HAP-1 (cell line): ENCODE measurements around the gene RPAP2.

ENCODE experiments used
- DNase-seq, 2 experiments: peaks; one replicate each; pipeline ENCODE4 v3.0.0-alpha.2; 2016 to 2020; ENCODE audit warnings: low spot score in 2 of 2
- H3K27me3 ChIP-seq: fragments of 250-450 bp; sonication (Bioruptor Pico); 2 replicates; pipeline ENCODE4 v1.5.1; 2020; ENCODE audit warnings: low read depth, mild to moderate bottlenecking, moderate library complexity
- H3K36me3 ChIP-seq: fragments of 250-450 bp; sonication (Bioruptor Pico); replicated peaks from 2 replicates; pipeline ENCODE4 v1.5.1; 2020; ENCODE audit warnings: mild to moderate bottlenecking
- H3K4me1 ChIP-seq: fragments of 250-450 bp; sonication (Bioruptor Pico); 2 replicates; pipeline ENCODE4 v1.5.1; 2020; ENCODE audit warnings: mild to moderate bottlenecking
- H3K4me3 ChIP-seq: fragments of 250-450 bp; sonication (Bioruptor Pico); 2 replicates; pipeline ENCODE4 v1.5.1; 2020; ENCODE audit warnings: mild to moderate bottlenecking, moderate library complexity
- H3K9me3 ChIP-seq: fragments of 250-450 bp; sonication (Bioruptor Pico); 2 replicates; pipeline ENCODE4 v1.5.1; 2020; ENCODE audit warnings: mild to moderate bottlenecking, moderate library complexity
- in situ Hi-C: fragments of 300-500 bp; cut with MboI; formaldehyde crosslinking; loops from 3 replicates; pipeline ENCODE4 v1.14.3; 2020; ENCODE audit warnings: low sequenced_read_pairs, inconsistent platforms, mixed read lengths

RPAP2 gene

DNA sequence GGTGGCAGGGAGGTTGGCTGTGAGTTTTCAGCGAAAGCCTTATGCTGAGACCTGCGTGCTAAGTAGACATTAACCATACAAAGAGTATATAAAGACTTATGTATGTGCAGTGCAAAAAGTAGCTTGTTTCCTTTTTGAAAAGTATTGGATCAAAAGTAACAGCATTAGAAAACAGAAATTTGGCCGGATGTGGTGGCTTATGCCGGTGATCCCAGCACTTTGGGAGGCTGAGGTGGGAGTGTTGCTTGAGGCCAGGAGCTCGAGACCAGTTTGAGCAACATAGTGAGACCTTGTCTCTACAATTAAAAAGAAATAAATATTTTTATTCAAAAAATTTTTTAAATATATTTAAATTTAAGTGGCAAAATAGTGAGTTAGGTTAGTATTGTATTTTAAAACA, 2.2 kb downstream of the RPAP2 start:
- Histone ChIP-seq H3K9me3 (no peaks in the 10 kb centered on the region), H3K36me3 (peaks cover 16% of the 10 kb centered on the region), H3K4me1 (peaks cover 19% of the 10 kb centered on the region), H3K27me3 (no peaks in the 10 kb centered on the region), H3K4me3 (peak overlapping the region; percentile 83; the same call in 1 of the 2 replicates)
- peak; percentile 44 to 52 for DNase-seq
- in situ Hi-C loops = loop anchor here (25.0 kb wide), 1 partner anchor 311 kb away; no protein-coding TSS in a partner anchor

DNA sequence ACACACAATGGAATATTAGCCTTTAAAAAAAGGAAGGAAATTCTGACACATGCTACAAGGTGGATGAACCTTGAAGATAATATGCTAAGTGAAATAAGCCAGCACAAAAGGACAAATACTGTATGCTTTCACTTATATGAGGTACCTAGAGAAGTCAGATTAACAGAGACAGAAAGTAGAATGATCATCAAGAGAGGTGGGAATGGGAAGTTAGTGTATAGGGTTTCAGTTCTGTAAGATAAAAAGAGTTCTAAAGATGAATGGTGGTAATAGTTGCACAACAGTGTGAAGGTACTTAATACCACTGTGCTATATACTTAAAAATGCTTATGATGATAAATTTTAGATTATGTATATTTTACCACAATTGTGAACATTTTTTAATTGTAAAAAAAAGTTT, 7.2 kb downstream of the RPAP2 start:
- Histone ChIP-seq H3K36me3 (peaks cover 14% of the 10 kb centered on the region), H3K4me3 (no peak overlapping the region), H3K9me3 (no peaks in the 10 kb centered on the region), H3K4me1 (peaks cover 10% of the 10 kb centered on the region), H3K27me3 (no peaks in the 10 kb centered on the region)
- no peak for DNase-seq
- in situ Hi-C loops = loop anchor here (25.0 kb wide), 1 partner anchor 306 kb away; no protein-coding TSS in a partner anchor

DNA sequence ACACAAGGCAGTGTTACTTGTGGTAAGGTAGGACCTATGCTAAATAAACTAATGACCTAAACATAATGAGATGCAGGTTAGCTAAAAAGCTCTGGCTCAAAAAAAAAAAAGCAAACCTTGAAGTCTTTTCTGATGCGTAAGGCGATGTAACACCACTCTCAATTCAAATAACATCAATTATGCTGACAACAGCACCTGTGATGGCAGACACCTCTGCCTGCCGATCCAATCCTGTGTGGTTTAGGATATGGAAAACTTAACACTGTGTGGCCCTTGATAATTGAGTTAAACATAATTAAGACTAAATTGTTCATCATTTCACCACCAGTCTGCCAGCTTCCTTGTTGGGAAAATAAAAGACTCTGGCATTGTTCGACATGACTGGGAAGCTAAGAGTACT, 9.1 kb downstream of the RPAP2 start:
- in situ Hi-C loops = loop anchor here (25.0 kb wide), 1 partner anchor 304 kb away; no protein-coding TSS in a partner anchor
- peaks cover 17% of the 10 kb centered on the region for H3K36me3 ChIP-seq
- no peak overlapping the region for H3K4me3 ChIP-seq

DNA sequence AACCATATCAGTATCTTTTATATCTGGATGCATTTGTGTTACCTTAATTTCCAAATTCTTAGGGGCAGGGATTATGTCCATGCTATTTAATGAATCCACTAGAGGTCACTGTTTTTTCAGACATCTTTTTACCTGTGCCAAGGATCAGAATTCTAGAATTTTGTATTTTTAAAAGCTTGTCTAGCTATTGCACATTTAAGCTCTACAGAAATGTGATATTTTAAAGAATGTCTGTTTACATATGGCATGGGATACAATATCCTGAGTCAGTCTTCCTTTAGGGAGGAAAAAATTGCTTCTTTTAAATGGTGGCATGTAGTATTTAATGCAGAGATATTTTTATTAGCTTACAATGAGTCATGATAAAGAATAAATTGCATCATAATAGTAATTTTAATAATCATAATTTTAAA, 11.3 kb downstream of the RPAP2 start:
- H3K27me3 ChIP-seq = no peaks in the 10 kb centered on the region
- H3K4me1 ChIP-seq = no peaks in the 10 kb centered on the region
- in situ Hi-C loops = loop anchor here (25.0 kb wide), 1 partner anchor 302 kb away; no protein-coding TSS in a partner anchor
- H3K9me3 ChIP-seq = no peaks in the 10 kb centered on the region
- peaks cover 9% of the 10 kb centered on the region for H3K36me3 ChIP-seq
- peak in 1 of 2 experiments; percentile 20 for DNase-seq
- H3K4me3 ChIP-seq = no peak overlapping the region

More for the DNA sequence above, 9.1 kb downstream of the RPAP2 start:
- Histone ChIP-seq H3K9me3 (no peaks in the 10 kb centered on the region), H3K4me1 (no peaks in the 10 kb centered on the region), H3K27me3 (no peaks in the 10 kb centered on the region)
- no peak for DNase-seq

DNA sequence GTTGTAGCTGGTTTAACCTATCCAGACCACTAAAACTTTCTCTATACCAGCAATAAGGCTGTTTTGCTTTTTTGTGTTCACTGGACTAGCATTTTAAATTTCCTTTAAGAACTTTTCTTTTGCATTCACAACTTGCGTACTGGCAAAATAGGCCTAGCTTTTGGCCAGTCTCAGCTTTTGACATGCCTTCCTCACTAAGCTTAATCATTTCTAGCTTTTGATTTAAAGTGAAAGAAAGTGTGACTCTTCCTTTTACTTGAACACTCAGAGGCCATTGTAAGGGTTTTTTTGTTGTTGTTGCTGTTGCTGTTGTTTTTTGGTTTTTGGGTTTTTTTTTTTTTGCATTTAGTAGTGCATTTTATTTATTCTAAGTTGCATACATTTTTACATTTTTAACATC, 15.2 kb downstream of the RPAP2 start:
- Histone ChIP-seq H3K4me3 (no peak overlapping the region), H3K27me3 (no peaks in the 10 kb centered on the region), H3K9me3 (no peaks in the 10 kb centered on the region), H3K36me3 (peaks cover 3% of the 10 kb centered on the region), H3K4me1 (no peaks in the 10 kb centered on the region)
- in situ Hi-C loops = loop anchor here (25.0 kb wide), 1 partner anchor 298 kb away; no protein-coding TSS in a partner anchor
- DNase-seq = no peak

DNA sequence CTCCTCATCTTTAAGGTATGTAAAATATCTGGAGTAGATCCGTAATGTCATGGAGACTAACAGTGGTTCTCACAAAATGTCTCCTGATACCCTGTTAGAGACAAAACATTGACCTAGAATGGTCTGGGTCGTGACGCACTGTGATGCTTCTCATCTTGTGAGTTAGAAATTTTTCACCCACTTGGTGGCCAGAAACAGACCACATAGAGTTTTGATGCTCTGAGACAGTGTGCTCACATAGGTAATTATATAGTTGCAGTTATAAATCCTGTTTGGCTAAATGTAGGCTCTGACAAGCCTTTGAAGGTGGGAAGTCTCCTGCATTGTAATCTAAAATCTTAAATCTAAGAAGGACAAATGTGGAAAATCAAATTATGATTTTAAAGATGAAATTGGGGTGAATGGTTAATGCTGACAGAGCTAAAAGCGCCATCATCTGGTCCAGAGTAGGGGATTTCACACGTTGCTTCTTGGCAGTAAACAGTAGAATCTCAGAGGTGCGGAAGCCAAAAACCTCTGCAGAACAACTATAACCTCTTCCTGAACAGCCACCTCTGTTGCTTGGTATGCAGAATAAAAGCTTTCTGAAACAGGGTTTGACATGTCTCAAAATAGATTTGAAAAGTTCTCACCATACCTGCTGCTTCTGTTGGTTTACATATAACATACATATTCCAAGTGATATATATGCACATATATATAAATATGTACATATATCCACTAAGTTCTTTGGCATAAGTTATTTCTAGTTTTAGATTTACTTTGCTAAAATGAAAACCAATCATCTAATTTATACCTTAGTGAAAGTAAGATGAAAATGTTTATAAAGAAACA, 17.1 kb downstream of the RPAP2 start:
- H3K27me3 ChIP-seq = no peaks in the 10 kb centered on the region
- H3K9me3 ChIP-seq = no peaks in the 10 kb centered on the region
- in situ Hi-C loops = loop anchor here (25.0 kb wide), 1 partner anchor 296 kb away; no protein-coding TSS in a partner anchor
- DNase-seq = no peak
- H3K4me1 ChIP-seq = no peaks in the 10 kb centered on the region
- peaks cover 3% of the 10 kb centered on the region for H3K36me3 ChIP-seq
- no peak overlapping the region for H3K4me3 ChIP-seq

DNA sequence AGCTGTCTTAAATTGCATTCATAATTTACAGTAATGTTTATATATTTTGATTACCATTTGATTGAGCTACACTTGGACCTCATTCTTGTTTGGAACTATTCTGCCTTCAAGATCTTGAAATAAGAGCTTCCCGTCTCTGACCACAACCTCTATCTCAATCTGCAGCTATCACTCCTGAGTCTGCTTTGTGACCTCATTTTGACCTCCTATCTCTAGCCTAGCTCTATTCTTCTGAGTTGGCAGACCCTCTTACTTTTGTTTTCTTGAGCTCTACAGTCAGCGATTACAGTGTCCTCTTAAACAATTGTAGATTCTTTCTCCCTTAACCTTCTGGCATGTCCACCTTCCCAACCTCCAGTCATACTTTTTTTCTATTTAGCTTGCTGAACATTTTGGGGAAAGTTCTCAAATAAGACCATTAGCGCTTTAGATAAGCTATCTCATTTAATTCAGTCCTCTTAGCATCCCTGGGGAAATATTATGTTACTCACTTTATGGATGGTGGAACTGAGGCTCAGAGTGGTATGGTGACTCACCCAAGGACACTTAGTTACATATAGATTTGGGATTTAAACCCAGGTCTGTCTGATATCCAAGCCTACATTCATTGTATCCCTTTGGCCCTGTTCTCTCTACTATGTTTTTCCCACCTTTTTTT, 19.1 kb downstream of the RPAP2 start:
- Histone ChIP-seq H3K27me3 (no peaks in the 10 kb centered on the region), H3K4me3 (no peak overlapping the region), H3K4me1 (no peaks in the 10 kb centered on the region), H3K36me3 (no peaks in the 10 kb centered on the region; the same call in none of the 2 replicates), H3K9me3 (no peaks in the 10 kb centered on the region)
- in situ Hi-C loops = loop anchor here (25.0 kb wide), 1 partner anchor 294 kb away; no protein-coding TSS in a partner anchor
- DNase-seq = no peak

DNA sequence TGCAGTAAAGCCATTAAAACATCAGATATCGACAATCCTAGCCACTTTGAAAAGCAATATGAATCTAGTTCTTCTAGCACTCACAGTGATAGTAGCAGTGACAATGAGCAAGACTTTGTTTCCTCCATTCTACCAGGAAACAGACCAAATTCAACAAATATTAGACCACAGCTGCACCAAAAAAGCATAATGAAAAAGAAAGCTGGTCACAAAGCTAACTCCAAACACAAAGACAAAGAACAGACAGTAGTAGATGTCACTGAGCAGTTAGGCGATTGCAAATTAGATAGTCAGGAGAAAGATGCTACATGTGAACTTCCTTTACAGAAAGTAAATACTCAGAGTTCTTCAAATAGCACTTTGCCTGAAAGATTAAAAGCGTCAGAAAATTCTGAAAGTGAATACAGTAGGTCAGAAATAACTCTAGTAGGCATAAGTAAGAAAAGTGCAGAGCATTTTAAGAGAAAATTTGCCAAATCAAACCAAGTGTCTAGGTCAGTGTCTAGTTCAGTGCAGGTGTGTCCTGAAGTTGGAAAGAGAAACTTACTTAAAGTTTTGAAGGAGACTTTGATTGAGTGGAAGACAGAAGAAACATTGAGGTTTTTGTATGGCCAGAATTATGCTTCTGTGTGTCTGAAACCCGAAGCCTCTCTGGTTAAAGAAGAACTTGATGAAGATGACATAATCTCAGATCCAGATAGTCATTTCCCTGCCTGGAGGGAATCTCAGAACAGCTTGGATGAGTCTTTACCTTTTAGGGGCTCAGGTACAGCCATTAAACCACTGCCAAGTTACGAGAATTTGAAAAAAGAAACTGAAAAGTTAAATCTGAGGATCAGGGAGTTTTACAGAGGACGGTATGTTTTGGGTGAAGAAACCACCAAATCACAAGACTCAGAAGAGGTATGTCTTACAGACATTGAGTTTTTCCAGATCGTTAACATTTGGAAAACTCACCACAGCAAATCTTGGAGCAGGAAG, 24.9 kb downstream of the RPAP2 start:
- Histone ChIP-seq H3K4me1 (no peaks in the 10 kb centered on the region), H3K36me3 (peaks cover 6% of the 10 kb centered on the region), H3K27me3 (no peaks in the 10 kb centered on the region), H3K9me3 (no peaks in the 10 kb centered on the region), H3K4me3 (no peak overlapping the region)
- in situ Hi-C loops = loop anchor here (25.0 kb wide), 1 partner anchor 289 kb away; no protein-coding TSS in a partner anchor
- no peak for DNase-seq

DNA sequence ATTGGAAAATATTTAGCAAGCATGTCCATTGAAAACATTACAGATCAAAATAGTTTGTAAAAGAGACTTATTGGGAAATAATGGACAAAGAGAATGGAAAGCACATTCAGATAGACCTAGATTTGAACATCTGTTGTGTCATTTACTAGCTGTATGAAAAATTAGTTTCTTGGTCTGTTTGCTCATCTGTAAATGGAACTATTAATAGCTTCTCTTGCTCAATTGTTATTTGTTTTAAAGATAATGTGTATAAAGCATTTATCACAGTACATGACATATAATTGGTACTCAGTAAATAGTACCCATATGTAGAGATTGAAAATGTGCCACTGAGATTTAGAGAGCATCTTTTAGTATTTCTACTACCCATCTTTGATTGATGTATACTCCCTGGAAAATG, 25.9 kb downstream of the RPAP2 start:
- no peak overlapping the region for H3K4me3 ChIP-seq
- no peaks in the 10 kb centered on the region for H3K9me3 ChIP-seq
- H3K27me3 ChIP-seq = no peaks in the 10 kb centered on the region
- no peak for DNase-seq
- in situ Hi-C loops = loop anchor here (25.0 kb wide), 1 partner anchor 288 kb away; no protein-coding TSS in a partner anchor
- H3K4me1 ChIP-seq = no peaks in the 10 kb centered on the region
- peaks cover 6% of the 10 kb centered on the region for H3K36me3 ChIP-seq

DNA sequence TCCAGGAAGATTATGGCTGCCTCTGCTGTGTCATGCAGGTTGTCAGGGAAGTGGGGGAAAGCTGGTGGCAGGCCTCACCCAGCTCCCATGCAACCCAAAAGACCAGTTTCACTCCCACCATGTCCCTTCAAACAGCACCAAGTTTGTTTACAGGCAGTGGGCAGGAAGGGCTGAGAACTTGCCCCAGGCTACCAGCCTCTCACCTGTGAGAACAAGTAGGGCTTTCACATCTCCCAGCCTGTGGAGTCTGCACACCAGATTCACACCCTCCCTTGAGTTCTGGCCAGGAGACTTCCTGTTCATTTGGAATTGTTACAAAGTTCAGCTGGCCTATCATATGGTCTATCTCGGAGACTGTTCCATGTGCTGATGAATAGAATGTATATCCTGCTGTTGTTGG, 27.8 kb downstream of the RPAP2 start:
- no peaks in the 10 kb centered on the region for H3K4me1 ChIP-seq
- peaks cover 6% of the 10 kb centered on the region for H3K36me3 ChIP-seq
- no peak overlapping the region for H3K4me3 ChIP-seq
- H3K27me3 ChIP-seq = no peaks in the 10 kb centered on the region
- DNase-seq = no peak
- in situ Hi-C loops = no loop called here
- no peaks in the 10 kb centered on the region for H3K9me3 ChIP-seq

DNA sequence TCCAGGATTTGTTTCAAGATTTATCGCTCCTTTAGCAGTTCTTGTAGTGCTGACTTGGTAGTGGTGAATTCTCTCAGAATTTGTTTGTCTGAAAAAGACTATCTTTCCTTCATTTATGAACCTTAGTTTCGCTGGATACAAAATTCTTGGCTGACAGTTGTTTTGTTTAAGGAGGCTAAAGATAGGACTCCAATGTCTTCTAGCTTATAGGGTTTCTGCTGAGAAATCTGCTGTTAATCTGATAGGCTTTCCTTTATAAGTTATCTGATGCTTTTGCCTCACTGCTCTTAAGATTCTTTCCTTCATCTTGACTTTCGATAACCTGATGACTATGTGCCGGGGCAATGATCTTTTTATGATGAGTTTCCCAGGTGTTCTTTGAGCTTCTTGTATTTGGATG, 28.9 kb downstream of the RPAP2 start:
- Histone ChIP-seq H3K4me3 (no peak overlapping the region), H3K36me3 (peaks cover 6% of the 10 kb centered on the region), H3K4me1 (no peaks in the 10 kb centered on the region), H3K9me3 (no peaks in the 10 kb centered on the region), H3K27me3 (no peaks in the 10 kb centered on the region)
- in situ Hi-C loops = no loop called here
- no peak for DNase-seq

DNA sequence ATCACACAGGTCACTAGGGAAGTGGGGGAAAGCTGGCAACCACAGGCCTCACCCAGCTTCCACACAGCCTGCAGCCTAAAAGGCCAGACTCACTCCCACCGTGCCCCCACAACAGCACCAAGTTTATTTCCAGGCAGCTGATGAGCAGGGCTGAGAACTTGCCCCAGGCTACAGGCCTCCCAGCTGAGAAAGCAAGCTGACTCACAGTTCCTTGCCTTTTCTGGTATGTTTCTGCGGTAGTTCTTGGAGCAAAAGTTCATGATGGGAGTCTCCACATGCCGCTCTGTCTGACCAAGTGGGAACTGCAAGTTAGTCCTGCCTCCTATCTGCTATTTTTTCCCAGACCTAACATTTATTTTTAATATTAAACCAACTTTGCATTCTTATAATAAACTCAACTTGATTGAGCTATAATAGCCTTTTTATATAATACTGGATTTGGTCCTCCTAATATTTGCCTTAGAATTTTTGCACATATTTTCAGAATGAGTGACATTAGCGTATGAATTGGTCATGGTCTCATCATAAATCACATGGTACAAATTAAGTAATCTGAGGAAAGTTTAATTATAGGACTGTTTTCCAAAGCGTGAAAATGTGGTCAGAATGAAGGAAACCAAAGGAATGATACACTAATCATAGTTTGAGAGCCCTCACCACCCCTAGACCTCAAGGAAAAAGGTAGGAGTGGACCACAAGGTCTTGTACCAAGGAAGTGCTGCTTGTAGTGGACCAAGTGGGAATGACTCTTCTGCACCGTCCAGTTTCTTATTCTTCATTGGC, 30.7 kb downstream of the RPAP2 start:
- no peaks in the 10 kb centered on the region for H3K9me3 ChIP-seq
- H3K4me3 ChIP-seq = no peak overlapping the region
- no peaks in the 10 kb centered on the region; the same call in 1 of the 2 replicates for H3K36me3 ChIP-seq
- in situ Hi-C loops = no loop called here
- no peaks in the 10 kb centered on the region for H3K27me3 ChIP-seq
- DNase-seq = no peak
- no peaks in the 10 kb centered on the region for H3K4me1 ChIP-seq
